Astrocyte (in vitro differentiated cells and primary cell): Measurements from ENCODE around the gene TTC27. TPM values are rescaled to one million over a fixed set of nuclear protein-coding genes. Genes with fewer than 3 reads are reported as not detected.

Source experiments
- DNase-seq: peaks from one replicate; pipeline ENCODE4 v3.0.0-alpha.2; 2010; ENCODE audit warnings: low read depth
- FAIRE-seq: peaks from 2 replicates; lab custom pipeline; 2011; peaks lifted over from hg19 to GRCh38; lab: Jason Lieb, UNC
- H2AFZ ChIP-seq: 2 replicates; pipeline ENCODE4 v1.6.0; 2012; ENCODE audit warnings: low read depth, low read length, inconsistent platforms
- H3K27ac ChIP-seq: 2 replicates; pipeline ENCODE4 v1.5.1; 2011; ENCODE audit warnings: low read depth, low read length, inconsistent platforms
- H3K27me3 ChIP-seq: 2 replicates; pipeline ENCODE4 v1.6.0; 2011; ENCODE audit warnings: low read length, inconsistent platforms; ENCODE audit not compliant: insufficient read depth
- H3K36me3 ChIP-seq: 2 replicates; pipeline ENCODE4 v1.5.1; 2011; ENCODE audit warnings: low read length, inconsistent platforms; ENCODE audit not compliant: insufficient read depth
- H3K4me1 ChIP-seq: 2 replicates; pipeline ENCODE4 v1.5.1; 2011; ENCODE audit warnings: low read length, inconsistent platforms; ENCODE audit not compliant: insufficient read depth
- H3K4me2 ChIP-seq: 2 replicates; pipeline ENCODE4 v1.6.0; 2012; ENCODE audit warnings: low read length, inconsistent platforms
- H3K4me3 ChIP-seq: 2 replicates; pipeline ENCODE4 v1.5.1; 2011; ENCODE audit warnings: low read depth, mild to moderate bottlenecking, low read length, inconsistent platforms; ENCODE audit not compliant: insufficient read depth
- H3K79me2 ChIP-seq: 2 replicates; pipeline ENCODE4 v1.6.0; 2012; ENCODE audit warnings: mild to moderate bottlenecking, low read length, inconsistent platforms; ENCODE audit not compliant: insufficient read depth
- H3K9ac ChIP-seq: 2 replicates; pipeline ENCODE4 v1.6.0; 2012; ENCODE audit warnings: mild to moderate bottlenecking, low read length, inconsistent platforms
- H3K9me3 ChIP-seq: 2 replicates; pipeline ENCODE4 v1.5.1; 2012; ENCODE audit warnings: low read depth, mild to moderate bottlenecking, low read length, inconsistent platforms; ENCODE audit not compliant: insufficient read depth
- H4K20me1 ChIP-seq: 2 replicates; pipeline ENCODE4 v1.6.0; 2012; ENCODE audit warnings: low read length, inconsistent platforms; ENCODE audit not compliant: insufficient read depth
- H3K27ac Mint-ChIP-seq: one replicate; pipeline ENCODE4 v1.8.0; 2021; ENCODE audit warnings: mild to moderate bottlenecking, mixed read lengths; ENCODE audit not compliant: unreplicated experiment
- H3K27me3 Mint-ChIP-seq: one replicate; pipeline ENCODE4 v1.8.0; 2021; ENCODE audit warnings: low read depth, mixed read lengths; ENCODE audit not compliant: unreplicated experiment
- H3K36me3 Mint-ChIP-seq: one replicate; pipeline ENCODE4 v1.8.0; 2021; ENCODE audit warnings: low read depth, mixed read lengths; ENCODE audit not compliant: unreplicated experiment
- H3K4me1 Mint-ChIP-seq: one replicate; pipeline ENCODE4 v1.8.0; 2021; ENCODE audit warnings: low read depth, mixed read lengths; ENCODE audit not compliant: unreplicated experiment
- H3K4me3 Mint-ChIP-seq: one replicate; pipeline ENCODE4 v1.8.0; 2021; ENCODE audit warnings: mild to moderate bottlenecking, moderate library complexity, mixed read lengths; ENCODE audit not compliant: unreplicated experiment
- H3K9me3 Mint-ChIP-seq: one replicate; pipeline ENCODE4 v1.8.0; 2021; ENCODE audit warnings: mild to moderate bottlenecking, mixed read lengths; ENCODE audit not compliant: unreplicated experiment
- CTCF ChIP-seq: IDR thresholded peaks from 2 replicates; pipeline ENCODE4 v1.5.1; 2011; ENCODE audit warnings: low read depth, mild to moderate bottlenecking, inconsistent platforms, low read length, moderate library complexity; ENCODE audit not compliant: insufficient read depth
- EZH2 ChIP-seq: IDR thresholded peaks from 2 replicates; pipeline ENCODE4 v1.6.1; 2012; ENCODE audit warnings: mild to moderate bottlenecking, low read length, inconsistent platforms; ENCODE audit not compliant: insufficient read depth
- total RNA-seq: library from RNA; stranded (reverse); gene quantifications from 2 replicates; pipeline ENCODE4 v1.2.1, GENCODE V29; 2021

The TTC27 gene
- total RNA-seq, 1 donor from 2014 or later: 25.1 TPM

GRCh38 chr2:32696439-32696838 lies 68.6 kb downstream of the TTC27 start:
- FAIRE-seq (no peak), DNase-seq (no peak)
- Histone ChIP-seq H3K9me3 (no peaks in the 10 kb centered on the region), H3K4me3 (no peak overlapping the region), H3K4me2 (peak overlapping the region; percentile 39), H3K4me1 (peaks cover 14% of the 10 kb centered on the region), H4K20me1 (no peaks in the 10 kb centered on the region), H3K27me3 (no peaks in the 10 kb centered on the region), H2AFZ (no peak overlapping the region), H3K9ac (no peak overlapping the region), H3K79me2 (no peaks in the 10 kb centered on the region), H3K27ac (no peak overlapping the region), H3K36me3 (no peaks in the 10 kb centered on the region)
- Mint-ChIP-seq H3K27ac (no peak overlapping the region), H3K27me3 (no peaks in the 10 kb centered on the region), H3K36me3 (peaks cover 6% of the 10 kb centered on the region), H3K4me3 (no peak overlapping the region), H3K9me3 (no peaks in the 10 kb centered on the region), H3K4me1 (peaks cover 5% of the 10 kb centered on the region)
- TF ChIP-seq CTCF: no peak

GRCh38 chr2:32697156-32697555 lies 69.3 kb downstream of the TTC27 start:
- H3K27ac Mint-ChIP-seq: no peak overlapping the region
- H3K27ac ChIP-seq: no peak overlapping the region
- FAIRE-seq: peak; percentile 34

GRCh38 chr2:32699151-32699550 lies 71.3 kb downstream of the TTC27 start:
- no peak overlapping the region for H3K9ac ChIP-seq
- no peak for FAIRE-seq

More at GRCh38 chr2:32697156-32697555, 69.3 kb downstream of the TTC27 start:
- Histone ChIP-seq H3K9ac (no peak overlapping the region), H3K9me3 (no peaks in the 10 kb centered on the region), H3K4me1 (peaks cover 14% of the 10 kb centered on the region), H3K4me3 (no peak overlapping the region), H3K4me2 (peak overlapping the region; percentile 39), H3K36me3 (no peaks in the 10 kb centered on the region), H3K79me2 (no peaks in the 10 kb centered on the region), H4K20me1 (no peaks in the 10 kb centered on the region), H3K27me3 (no peaks in the 10 kb centered on the region), H2AFZ (no peak overlapping the region)
- peak overlapping the region; percentile 9 for H3K4me3 Mint-ChIP-seq
- H3K4me1 Mint-ChIP-seq: peaks cover 5% of the 10 kb centered on the region
- no peaks in the 10 kb centered on the region for H3K27me3 Mint-ChIP-seq
- H3K36me3 Mint-ChIP-seq: peaks cover 6% of the 10 kb centered on the region
- H3K9me3 Mint-ChIP-seq: no peaks in the 10 kb centered on the region
- DNase-seq: peak; percentile 93
- no peak for TF ChIP-seq EZH2
- TF ChIP-seq CTCF: no peak

More at GRCh38 chr2:32699151-32699550, 71.3 kb downstream of the TTC27 start:
- Mint-ChIP-seq H3K9me3 (no peaks in the 10 kb centered on the region), H3K27ac (no peak overlapping the region), H3K36me3 (peaks cover 7% of the 10 kb centered on the region), H3K4me1 (peaks cover 5% of the 10 kb centered on the region), H3K27me3 (no peaks in the 10 kb centered on the region), H3K4me3 (no peak overlapping the region)
- Histone ChIP-seq H3K79me2 (no peaks in the 10 kb centered on the region), H3K36me3 (no peaks in the 10 kb centered on the region), H3K27ac (no peak overlapping the region), H3K9me3 (no peaks in the 10 kb centered on the region), H3K4me3 (no peak overlapping the region), H3K27me3 (no peaks in the 10 kb centered on the region), H3K4me1 (peaks cover 14% of the 10 kb centered on the region), H3K4me2 (no peak overlapping the region), H2AFZ (no peak overlapping the region), H4K20me1 (no peaks in the 10 kb centered on the region)
- TF ChIP-seq CTCF (no peak), EZH2 (no peak)
- no peak for DNase-seq
